MG63 (cell line): ENCODE data around the gene ASCC3. TPM values are rescaled to one million over a fixed set of nuclear protein-coding genes. Genes with fewer than 3 reads are reported as not detected.
"Not testable (repeated sequence)": the region's sequence is repeated elsewhere in the genome, so short reads cannot be mapped to it uniquely, and the experiment has no call there.

ENCODE experiments used
- DNase-seq: peaks from one replicate; pipeline ENCODE4 v3.0.0-alpha.2; 2020
- H3K27me3 ChIP-seq: fragments of 250-450 bp; sonication (Bioruptor Pico); 2 replicates; pipeline ENCODE4 v1.5.1; 2020; ENCODE audit warnings: mild to moderate bottlenecking, moderate library complexity
- H3K36me3 ChIP-seq: fragments of 250-450 bp; sonication (Bioruptor Pico); 2 replicates; pipeline ENCODE4 v1.5.1; 2020; ENCODE audit warnings: mild to moderate bottlenecking, moderate library complexity
- H3K4me3 ChIP-seq: fragments of 250-450 bp; sonication (Bioruptor Pico); 2 replicates; pipeline ENCODE4 v1.5.1; 2020; ENCODE audit warnings: mild to moderate bottlenecking, moderate library complexity
- H3K9me3 ChIP-seq: fragments of 250-450 bp; sonication (Bioruptor Pico); 2 replicates; pipeline ENCODE4 v1.5.1; 2020; ENCODE audit warnings: mild to moderate bottlenecking, moderate library complexity
- total RNA-seq: library from RNA; depleted of rRNA; stranded (reverse); fragments of >200 nt; shearing (Covaris generic); gene quantifications from 2 replicates; pipeline ENCODE4 v1.2.3, GENCODE V29; 2014; ENCODE audit warnings: low replicate concordance

ASCC3 gene
- total RNA-seq, 1 experiment from 2014 or later, result 19.0 TPM

- no peak overlapping the region for H3K4me3 ChIP-seq
- H3K36me3 ChIP-seq, result no peaks in the 10 kb centered on the region; the same call in 1 of the 2 replicates
- DNase-seq, result no peak
- H3K9me3 ChIP-seq, result no peaks in the 10 kb centered on the region
- H3K27me3 ChIP-seq, result no peaks in the 10 kb centered on the region
Observed at GRCh38 chr6:100665041-100665380, 216.1 kb downstream of the ASCC3 start.

- DNase-seq, result no peak
- no peaks in the 10 kb centered on the region for H3K9me3 ChIP-seq
- no peaks in the 10 kb centered on the region; the same call in 1 of the 2 replicates for H3K36me3 ChIP-seq
- no peaks in the 10 kb centered on the region for H3K27me3 ChIP-seq
- H3K4me3 ChIP-seq, result no peak overlapping the region
Observed at GRCh38 chr6:100664274-100665040, 216.7 kb downstream of the ASCC3 start.

GRCh38 chr6:100663219-100663863, 217.8 kb downstream of the ASCC3 start:
- peak; percentile 1 for DNase-seq
- Histone ChIP-seq H3K9me3 (no peaks in the 10 kb centered on the region), H3K27me3 (no peaks in the 10 kb centered on the region), H3K36me3 (no peaks in the 10 kb centered on the region; the same call in 1 of the 2 replicates), H3K4me3 (no peak overlapping the region)

GRCh38 chr6:100662264-100662663, 218.9 kb downstream of the ASCC3 start:
- no peaks in the 10 kb centered on the region for H3K9me3 ChIP-seq
- no peaks in the 10 kb centered on the region; the same call in 1 of the 2 replicates for H3K36me3 ChIP-seq
- H3K4me3 ChIP-seq, result no peak overlapping the region
- no peak for DNase-seq
- H3K27me3 ChIP-seq, result no peaks in the 10 kb centered on the region

- peaks cover 4% of the 10 kb centered on the region for H3K36me3 ChIP-seq
- DNase-seq, result no peak
- H3K27me3 ChIP-seq, result no peaks in the 10 kb centered on the region
- no peak overlapping the region for H3K4me3 ChIP-seq
- no peaks in the 10 kb centered on the region for H3K9me3 ChIP-seq
Observed at GRCh38 chr6:100658486-100658885, 222.6 kb downstream of the ASCC3 start.

- Histone ChIP-seq H3K4me3 (no peak overlapping the region), H3K9me3 (no peaks in the 10 kb centered on the region), H3K27me3 (no peaks in the 10 kb centered on the region), H3K36me3 (peaks cover 4% of the 10 kb centered on the region)
- no peak for DNase-seq
Observed at GRCh38 chr6:100657678-100658330, 223.3 kb downstream of the ASCC3 start.

GRCh38 chr6:100641147-100641546, 240.0 kb downstream of the ASCC3 start:
- not testable (repeated sequence) for H3K27me3 ChIP-seq, H3K4me3 ChIP-seq, H3K9me3 ChIP-seq, DNase-seq
- H3K36me3 ChIP-seq, result peaks cover 48% of the 10 kb centered on the region

- Histone ChIP-seq H3K36me3 (peaks cover 12% of the 10 kb centered on the region), H3K4me3 (no peak overlapping the region), H3K27me3 (no peaks in the 10 kb centered on the region), H3K9me3 (no peaks in the 10 kb centered on the region)
- DNase-seq, result peak; percentile 19
Observed at GRCh38 chr6:100633096-100633777, 247.9 kb downstream of the ASCC3 start.

GRCh38 chr6:100630536-100630935, 250.6 kb downstream of the ASCC3 start:
- Histone ChIP-seq H3K36me3 (no peaks in the 10 kb centered on the region), H3K4me3 (no peak overlapping the region), H3K9me3 (no peaks in the 10 kb centered on the region), H3K27me3 (no peaks in the 10 kb centered on the region)
- no peak for DNase-seq

- Histone ChIP-seq H3K9me3 (no peaks in the 10 kb centered on the region), H3K27me3 (no peaks in the 10 kb centered on the region), H3K4me3 (no peak overlapping the region), H3K36me3 (no peaks in the 10 kb centered on the region)
- no peak for DNase-seq
Observed at GRCh38 chr6:100627911-100628758, 253.0 kb downstream of the ASCC3 start.

- H3K9me3 ChIP-seq, result no peaks in the 10 kb centered on the region
- no peaks in the 10 kb centered on the region for H3K27me3 ChIP-seq
- no peak for DNase-seq
- H3K36me3 ChIP-seq, result no peaks in the 10 kb centered on the region; the same call in 1 of the 2 replicates
- no peak overlapping the region for H3K4me3 ChIP-seq
Observed at GRCh38 chr6:100626721-100627120, 254.4 kb downstream of the ASCC3 start.

- Histone ChIP-seq H3K36me3 (peaks cover 2% of the 10 kb centered on the region; the same call in 1 of the 2 replicates), H3K4me3 (no peak overlapping the region), H3K9me3 (no peaks in the 10 kb centered on the region), H3K27me3 (no peaks in the 10 kb centered on the region)
- no peak for DNase-seq
Observed at GRCh38 chr6:100622907-100623692, 258.0 kb downstream of the ASCC3 start.

- Histone ChIP-seq H3K9me3 (no peaks in the 10 kb centered on the region), H3K4me3 (no peak overlapping the region), H3K27me3 (no peaks in the 10 kb centered on the region), H3K36me3 (peaks cover 6% of the 10 kb centered on the region; the same call in 1 of the 2 replicates)
- no peak for DNase-seq
Observed at GRCh38 chr6:100620085-100620840, 260.9 kb downstream of the ASCC3 start.

GRCh38 chr6:100618351-100618671, 262.8 kb downstream of the ASCC3 start:
- DNase-seq, result no peak
- Histone ChIP-seq H3K27me3 (no peaks in the 10 kb centered on the region), H3K4me3 (no peak overlapping the region), H3K9me3 (no peaks in the 10 kb centered on the region), H3K36me3 (peaks cover 6% of the 10 kb centered on the region)
